Activated CD8-positive, alpha-beta T cell treated with anti-CD3 and anti-CD28 coated beads for 36 hours (primary cell): ENCODE measurements around the gene MAST2. TPM values are rescaled to one million over a fixed set of nuclear protein-coding genes. Genes with fewer than 3 reads are reported as not detected.

Source experiments
- ATAC-seq: fragments of 200-7000 bp; cut with Tn5 transposase; one replicate; pipeline ENCODE4 v1.10.0; 2021; ENCODE audit warnings: mild to moderate bottlenecking, moderate library complexity
- CTCF ChIA-PET: fragments of 350-600 bp; sonication (Branson Sonifier 250); formaldehyde crosslinking; loops from one replicate; lab custom pipeline; 2021; ENCODE audit warnings: antibody characterized with exemption; lab: Charles Lee
- POLR2A ChIA-PET: fragments of 350-600 bp; sonication (Branson Sonifier 250); formaldehyde crosslinking; loops from one replicate; lab custom pipeline; 2021; ENCODE audit warnings: antibody characterized with exemption; lab: Charles Lee
- DNase-seq: peaks from one replicate; pipeline ENCODE4 v3.0.0-alpha.2; 2020
- H3K27ac Mint-ChIP-seq: one replicate; pipeline ENCODE4 v1.8.0; 2021; ENCODE audit warnings: mild to moderate bottlenecking, mixed read lengths
- H3K27me3 Mint-ChIP-seq: one replicate; pipeline ENCODE4 v1.8.0; 2021; ENCODE audit warnings: mixed read lengths
- H3K36me3 Mint-ChIP-seq: one replicate; pipeline ENCODE4 v1.8.0; 2021; ENCODE audit warnings: low read depth, mixed read lengths
- H3K4me1 Mint-ChIP-seq: one replicate; pipeline ENCODE4 v1.8.0; 2021; ENCODE audit warnings: low read depth, mixed read lengths
- H3K4me3 Mint-ChIP-seq: one replicate; pipeline ENCODE4 v1.8.0; 2021; ENCODE audit warnings: mild to moderate bottlenecking, moderate library complexity, mixed read lengths
- H3K9me3 Mint-ChIP-seq: one replicate; pipeline ENCODE4 v1.8.0; 2021; ENCODE audit warnings: mixed read lengths
- CTCF ChIP-seq: fragments of 200-600 bp; IDR thresholded peaks from one replicate; pipeline ENCODE4 v1.8.0; 2022; ENCODE audit warnings: antibody characterized with exemption, mild to moderate bottlenecking
- intact Hi-C: fragments of 100-400 bp; cut with micrococcal nuclease; formaldehyde crosslinking; loops from one replicate; pipeline ENCODE4 v1.10.0; 2022
- total RNA-seq, 2 experiments: library from RNA; stranded (reverse); gene quantifications; one replicate each; pipeline ENCODE4 v1.2.3, GENCODE V29; 2021

The MAST2 gene
- total RNA-seq, 2 experiments from 2014 or later = 18.2 to 19.5 TPM

DNA sequence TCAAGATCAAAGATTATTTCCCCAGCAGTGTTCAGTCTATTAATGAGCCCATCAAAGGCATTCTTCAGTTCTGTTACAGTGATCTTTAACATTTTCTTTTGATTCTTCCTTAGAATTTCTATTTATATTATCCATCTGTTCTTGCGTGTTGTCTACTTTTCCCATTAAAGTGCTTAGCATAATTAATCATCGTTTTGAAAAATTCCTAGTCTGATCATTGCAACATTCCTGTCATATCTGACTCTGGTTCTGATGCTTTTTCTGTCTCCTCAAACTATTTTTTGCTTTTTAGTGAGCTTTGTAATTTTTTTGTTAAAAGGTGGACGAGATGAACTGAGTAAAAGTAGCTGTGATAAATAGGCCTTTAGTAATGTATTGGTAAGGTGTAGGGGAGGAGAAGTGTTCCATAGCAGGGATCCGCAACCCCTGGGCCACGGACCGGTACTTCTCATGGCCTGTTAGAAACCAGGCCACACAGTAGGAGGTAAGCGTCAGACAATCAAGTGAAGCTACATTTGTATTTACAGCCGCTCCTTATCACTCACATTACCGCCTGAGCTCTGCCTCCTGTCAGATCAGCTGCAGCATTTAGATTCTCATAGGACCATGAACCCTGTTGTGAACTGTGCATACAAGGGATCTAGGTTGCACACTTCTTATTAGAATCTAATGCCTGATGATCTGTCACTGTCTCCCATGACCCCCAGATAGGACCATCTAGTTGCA is 165.7 kb downstream of the MAST2 start:
- ChIA-PET CTCF (no interaction called here), POLR2A (no interaction called here)
- Mint-ChIP-seq H3K4me1 (no peaks in the 10 kb centered on the region), H3K4me3 (no peak overlapping the region), H3K27ac (no peak overlapping the region), H3K9me3 (no peaks in the 10 kb centered on the region), H3K27me3 (no peaks in the 10 kb centered on the region), H3K36me3 (peaks cover 2% of the 10 kb centered on the region)
- no peak for TF ChIP-seq CTCF
- ATAC-seq = no peak
- intact Hi-C loops = no loop called here
- no peak for DNase-seq

- no peak overlapping the region for H3K4me3 Mint-ChIP-seq
- H3K36me3 Mint-ChIP-seq = no peaks in the 10 kb centered on the region
- no peak for DNase-seq
- ChIA-PET CTCF (interaction anchor here (0.6 kb wide), 1 partner anchor 301 kb away, joined by 3 read pairs; no protein-coding TSS in a partner anchor), POLR2A (no interaction called here)
- intact Hi-C loops = no loop called here
- H3K27me3 Mint-ChIP-seq = no peaks in the 10 kb centered on the region
- no peak for ATAC-seq
- H3K27ac Mint-ChIP-seq = no peak overlapping the region
- no peak for TF ChIP-seq CTCF
- H3K9me3 Mint-ChIP-seq = no peaks in the 10 kb centered on the region
- H3K4me1 Mint-ChIP-seq = no peaks in the 10 kb centered on the region
Observed at GRCh38 chr1:45969866-45970265, 166.5 kb downstream of the MAST2 start.

- ATAC-seq (no peak), DNase-seq (no peak)
- H3K27ac Mint-ChIP-seq = no peak overlapping the region
- no peak overlapping the region for H3K4me3 Mint-ChIP-seq
- TF ChIP-seq CTCF = no peak
- CTCF ChIA-PET = no interaction called here
- intact Hi-C loops = no loop called here
- H3K9me3 Mint-ChIP-seq = no peaks in the 10 kb centered on the region
- H3K4me1 Mint-ChIP-seq = no peaks in the 10 kb centered on the region
- no peaks in the 10 kb centered on the region for H3K36me3 Mint-ChIP-seq
- H3K27me3 Mint-ChIP-seq = no peaks in the 10 kb centered on the region
- POLR2A ChIA-PET = no interaction called here
Observed at GRCh38 chr1:45971335-45971734, 167.9 kb downstream of the MAST2 start.

GRCh38 chr1:45971922-45972531 is 168.6 kb downstream of the MAST2 start:
- DNase-seq (no peak), ATAC-seq (no peak)
- Mint-ChIP-seq H3K27ac (no peak overlapping the region), H3K4me1 (no peaks in the 10 kb centered on the region), H3K36me3 (peaks cover 2% of the 10 kb centered on the region), H3K4me3 (no peak overlapping the region), H3K9me3 (no peaks in the 10 kb centered on the region), H3K27me3 (no peaks in the 10 kb centered on the region)
- no peak for TF ChIP-seq CTCF
- intact Hi-C loops = no loop called here
- ChIA-PET CTCF (no interaction called here), POLR2A (no interaction called here)

- H3K9me3 Mint-ChIP-seq = no peaks in the 10 kb centered on the region
- H3K4me3 Mint-ChIP-seq = no peak overlapping the region
- ChIA-PET CTCF (no interaction called here), POLR2A (no interaction called here)
- peaks cover 2% of the 10 kb centered on the region for H3K36me3 Mint-ChIP-seq
- no peak overlapping the region for H3K27ac Mint-ChIP-seq
- no peak for ATAC-seq
- no peaks in the 10 kb centered on the region for H3K27me3 Mint-ChIP-seq
- no peak for DNase-seq
- intact Hi-C loops = no loop called here
- no peak for TF ChIP-seq CTCF
- no peaks in the 10 kb centered on the region for H3K4me1 Mint-ChIP-seq
Observed at GRCh38 chr1:45972621-45973020, 169.2 kb downstream of the MAST2 start.
